ENCODE measurements around the gene BABAM2.
"Not testable (repeated sequence)": the region's sequence is repeated elsewhere in the genome, so short reads cannot be mapped to it uniquely, and the experiment has no call there.

BABAM2 gene

GRCh38 chr2:27890146-27890923 is at the start of gene BABAM2, which contains the start of gene RBKS:
Gene BABAM2 (plus strand): TSS chr2:27890729. CDS start chr2:27894557, 3,828 bp downstream.
Gene RBKS (minus strand): TSS chr2:27890387. CDS start chr2:27890345, 42 bp downstream.
- peak; percentile 95 for DNase-seq (ENCODE audit: low read depth)

- no peak for DNase-seq (ENCODE audit: low read depth)
Observed at GRCh38 chr2:27842894-27843293, 47.6 kb upstream of the BABAM2 start.

DNA sequence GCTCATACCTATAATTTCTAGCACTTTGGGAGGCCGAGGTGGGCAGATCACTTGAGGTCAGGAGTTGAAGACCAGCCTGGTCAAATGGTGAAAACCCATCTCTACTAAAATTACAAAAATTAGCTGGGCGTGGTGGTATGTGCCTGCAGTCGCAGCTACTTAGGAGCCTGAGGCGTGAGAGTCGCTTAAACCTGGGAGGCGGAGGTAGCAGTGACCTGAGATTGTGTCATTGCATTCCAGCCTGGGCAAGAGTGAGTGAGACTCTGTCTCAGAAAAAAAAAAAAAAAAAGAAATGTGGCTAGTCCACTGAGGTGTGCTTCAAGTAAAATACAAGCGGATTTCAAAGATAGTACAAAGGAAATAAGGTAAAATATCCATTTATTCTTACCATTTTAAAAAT is 46.5 kb upstream of the BABAM2 start:
- no peak for DNase-seq (ENCODE audit: low read depth)

GRCh38 chr2:27844821-27845255 is 45.7 kb upstream of the BABAM2 start:
- no peak for DNase-seq (ENCODE audit: low read depth)

GRCh38 chr2:27847333-27847732 is 43.2 kb upstream of the BABAM2 start:
- DNase-seq (ENCODE audit: low read depth), result no peak

GRCh38 chr2:27849558-27850205 is 40.8 kb upstream of the BABAM2 start:
- no peak for DNase-seq (ENCODE audit: low read depth)

DNA sequence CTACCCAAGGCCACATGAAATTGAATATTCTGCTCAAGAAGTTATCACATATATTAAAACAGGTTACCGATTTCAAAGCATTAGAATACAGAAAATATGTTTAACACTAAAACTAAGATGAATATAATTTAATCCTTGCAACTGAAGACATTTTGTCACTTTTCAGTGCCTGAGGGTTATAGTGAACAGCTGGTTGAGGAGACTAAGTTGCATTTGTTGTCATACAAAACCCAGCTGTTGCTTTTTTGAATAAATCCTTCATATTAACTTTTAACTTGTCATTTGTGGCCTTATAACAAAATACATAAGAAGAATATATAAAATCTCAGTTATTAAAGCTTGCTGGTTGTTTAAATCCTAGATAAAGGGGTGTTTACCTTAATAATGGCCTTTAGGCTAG is 37.8 kb upstream of the BABAM2 start:
- DNase-seq (ENCODE audit: low read depth), result no peak

- DNase-seq (ENCODE audit: low read depth), result no peak
Observed at GRCh38 chr2:27854229-27854862, 36.2 kb upstream of the BABAM2 start.

DNA sequence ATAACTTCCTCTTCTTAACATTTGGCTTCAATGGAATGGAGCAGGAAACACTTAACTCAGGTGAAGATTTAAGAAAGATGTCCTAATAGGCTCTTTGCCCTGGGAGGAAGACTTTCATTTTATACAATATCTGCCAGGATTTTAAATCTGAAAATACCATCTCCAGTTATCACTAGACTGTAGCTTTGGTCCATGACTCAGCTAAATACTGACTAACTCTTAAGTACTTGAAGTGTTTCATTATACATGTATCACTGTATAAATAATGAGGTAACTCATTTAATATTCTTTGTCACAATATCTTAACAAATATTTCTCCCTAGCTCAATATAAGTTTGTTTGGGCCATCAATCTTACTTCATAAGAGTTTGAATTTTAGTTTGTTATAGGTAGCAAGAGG is 35.1 kb upstream of the BABAM2 start:
- DNase-seq (ENCODE audit: low read depth), result no peak

- no peak for DNase-seq (ENCODE audit: low read depth)
Observed at GRCh38 chr2:27856386-27856785, 34.1 kb upstream of the BABAM2 start.

- DNase-seq (ENCODE audit: low read depth), result no peak
Observed at GRCh38 chr2:27856956-27857355, 33.6 kb upstream of the BABAM2 start.

- no peak for DNase-seq (ENCODE audit: low read depth)
Observed at GRCh38 chr2:27857417-27858172, 32.9 kb upstream of the BABAM2 start.

GRCh38 chr2:27860111-27860510 is 30.4 kb upstream of the BABAM2 start:
- DNase-seq (ENCODE audit: low read depth), result no peak

DNA sequence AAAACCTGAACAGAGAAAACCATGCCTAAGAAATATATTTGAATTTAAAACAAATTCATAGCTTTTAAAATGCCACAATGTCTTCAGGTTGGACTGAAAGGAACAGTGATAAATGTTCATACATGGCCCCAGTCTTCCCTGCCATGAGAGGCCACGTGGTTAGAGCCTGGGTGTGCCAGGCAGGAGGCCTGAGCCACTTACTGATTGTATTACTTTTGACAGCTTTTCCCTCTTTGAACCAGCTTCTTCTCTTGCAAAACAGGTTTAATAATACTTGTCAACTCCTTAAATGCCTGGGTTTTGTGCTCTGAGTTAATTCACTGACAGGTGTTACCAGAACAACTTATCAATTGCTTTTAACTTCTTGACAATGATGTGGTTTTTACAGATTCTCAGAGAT is 27.4 kb upstream of the BABAM2 start:
- DNase-seq (ENCODE audit: low read depth), result no peak

DNA sequence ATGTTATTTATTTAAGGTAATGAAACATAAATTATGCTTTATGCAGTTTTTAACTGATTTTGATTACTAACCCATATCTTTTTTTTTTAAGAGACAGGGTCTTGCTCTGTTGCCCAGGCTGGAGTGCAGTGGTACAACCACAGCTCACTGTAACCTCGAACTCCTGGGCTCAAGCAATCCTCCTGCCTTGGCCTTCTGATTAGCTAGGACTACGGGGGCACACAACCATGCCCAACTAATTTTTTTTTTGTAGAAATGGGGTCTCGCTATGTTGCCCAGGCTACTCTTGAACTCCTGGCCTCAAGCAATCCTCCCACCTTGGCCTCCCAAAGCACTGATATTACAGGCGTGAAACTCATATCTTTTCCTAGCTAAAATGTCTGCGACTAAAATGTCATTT is 26.6 kb upstream of the BABAM2 start:
- not testable (repeated sequence) for DNase-seq (ENCODE audit: low read depth)

DNA sequence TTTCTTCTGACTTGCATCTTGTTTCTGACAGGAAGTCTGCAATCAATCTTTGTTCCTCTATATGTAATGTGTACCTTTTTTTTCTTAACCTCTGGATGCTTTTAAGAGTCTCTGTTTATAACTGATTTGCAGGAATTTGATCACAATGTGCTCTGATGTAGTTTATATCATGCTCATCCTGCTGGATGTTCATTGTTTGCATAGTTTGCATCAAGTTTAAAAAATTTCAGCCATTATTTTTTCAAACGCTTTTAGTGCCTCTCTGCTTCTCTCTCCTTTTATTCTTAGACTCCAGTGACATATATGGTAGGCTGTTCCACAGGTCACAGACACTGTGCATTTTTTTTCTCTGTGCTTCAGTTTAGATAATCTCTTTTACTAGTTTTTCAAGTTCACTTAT is 24.3 kb upstream of the BABAM2 start:
- no peak for DNase-seq (ENCODE audit: low read depth)

- no peak for DNase-seq (ENCODE audit: low read depth)
Observed at GRCh38 chr2:27869763-27870162, 20.8 kb upstream of the BABAM2 start.

DNA sequence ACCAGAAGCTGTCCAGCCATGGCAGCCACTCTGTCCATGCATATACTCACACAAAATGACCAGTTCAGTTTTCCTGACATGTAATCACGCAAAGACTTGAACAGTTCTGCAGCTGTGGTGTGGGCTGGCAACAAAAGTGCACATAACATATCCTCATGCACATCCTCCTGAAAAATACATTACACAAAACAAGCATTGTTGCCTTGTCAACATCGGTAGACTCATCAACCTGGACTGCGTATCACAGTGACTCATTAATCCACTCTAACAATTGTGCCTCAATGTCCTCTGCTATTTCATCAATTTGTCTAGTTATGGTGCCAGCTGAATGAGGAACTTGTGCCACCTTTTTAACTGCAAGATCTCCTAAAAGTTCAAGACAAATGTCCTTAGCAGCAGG is 19.8 kb upstream of the BABAM2 start:
- DNase-seq (ENCODE audit: low read depth), result no peak

DNA sequence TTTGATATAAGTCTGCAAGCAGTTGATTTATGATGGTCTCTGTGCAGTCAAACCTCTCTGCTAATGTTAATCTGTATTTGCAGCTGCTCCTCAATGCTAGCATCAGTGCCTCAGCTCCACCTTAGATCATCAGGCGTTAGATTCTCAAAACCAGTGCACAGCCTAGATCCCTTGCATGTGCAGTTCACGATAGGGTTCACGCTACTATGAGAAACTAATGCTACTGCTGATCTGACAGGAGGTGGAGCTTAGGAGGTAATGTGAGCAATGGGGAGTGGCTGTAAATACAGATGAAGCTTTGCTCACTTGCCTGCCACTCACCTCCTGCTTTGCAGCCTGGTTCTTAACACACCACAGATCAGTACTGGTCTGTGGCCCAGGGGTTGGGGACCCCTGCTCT is 18.7 kb upstream of the BABAM2 start:
- DNase-seq (ENCODE audit: low read depth), result no peak

DNA sequence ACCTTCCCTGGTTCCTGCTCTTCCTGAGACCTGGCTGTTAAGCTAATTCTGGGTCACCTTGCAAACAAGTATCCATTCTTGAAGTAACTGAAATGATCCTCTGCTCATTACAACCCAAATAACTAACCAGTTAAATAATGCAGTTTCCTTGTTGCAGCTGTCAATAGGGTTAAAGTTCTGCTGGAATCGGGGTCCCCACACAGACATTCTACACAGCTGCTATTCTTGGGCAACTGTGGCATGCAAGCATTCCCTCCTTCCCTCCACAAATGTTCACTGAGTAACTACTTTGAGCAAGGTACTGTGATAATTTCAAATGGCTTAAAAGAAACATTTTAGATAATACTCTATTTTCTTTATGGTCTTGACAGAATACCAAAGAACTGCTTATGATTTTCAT is 17.4 kb upstream of the BABAM2 start:
- DNase-seq (ENCODE audit: low read depth), result no peak

GRCh38 chr2:27875089-27875881 is 15.2 kb upstream of the BABAM2 start:
- no peak for DNase-seq (ENCODE audit: low read depth)

DNA sequence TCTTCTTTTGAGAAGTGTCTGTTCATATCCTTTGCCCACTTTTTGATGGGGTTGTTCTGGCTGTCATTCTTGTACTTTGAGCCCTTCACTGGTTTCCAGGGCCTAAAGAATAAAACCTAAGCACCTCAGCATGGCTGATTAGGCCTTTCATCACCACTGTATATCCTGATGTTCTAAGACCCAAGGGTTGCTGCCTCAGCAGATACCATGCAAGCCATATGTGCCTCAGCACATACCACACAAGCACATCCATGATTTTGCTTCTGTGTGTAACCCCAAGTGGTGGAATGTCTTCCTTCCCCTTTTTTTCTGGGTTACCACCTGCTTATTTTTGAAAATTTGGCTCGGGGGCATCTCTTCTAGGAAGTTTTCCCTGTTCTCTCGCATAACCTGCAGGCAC is 11.7 kb upstream of the BABAM2 start:
- no peak for DNase-seq (ENCODE audit: low read depth)
